ENCODE results near the gene MECP2. TPM values are rescaled to one million over a fixed set of nuclear protein-coding genes. Genes with fewer than 3 reads are reported as not detected.

Gene MECP2
- total RNA-seq, 1 donor from 2014 or later: 26.7 TPM

GRCh38 chrX:154004315-154004714 is 93.2 kb downstream of the MECP2 start:
- Histone ChIP-seq H3K4me1 (no peaks in the 10 kb centered on the region), H3F3A (ENCODE audit: low read depth) (peaks cover 6% of the 10 kb centered on the region), H2AFZ (replicated peaks) (no peak overlapping the region), H3K4me3 (no peak overlapping the region), H4K20me1 (ENCODE audit: low read depth) (no peaks in the 10 kb centered on the region), H3K27me3 (no peaks in the 10 kb centered on the region), H3K4me2 (no peak overlapping the region), H3K9me3 (ENCODE audit: low read depth) (no peaks in the 10 kb centered on the region), H3K9ac (no peak overlapping the region), H3K36me3 (no peaks in the 10 kb centered on the region), H3K79me2 (ENCODE audit: low read depth) (no peaks in the 10 kb centered on the region), H3K27ac (no peak overlapping the region)
- Mint-ChIP-seq H3K4me1 (peaks cover 9% of the 10 kb centered on the region), H3K27ac (no peak overlapping the region), H3K27me3 (ENCODE audit: insufficient read depth, low read depth) (peaks cover 10% of the 10 kb centered on the region), H3K4me3 (no peak overlapping the region), H3K36me3 (peaks cover 7% of the 10 kb centered on the region), H3K9me3 (peaks cover 17% of the 10 kb centered on the region)
- DNase-seq (ENCODE audit: low spot score): no peak
- no peak for TF ChIP-seq CTCF (IDR thresholded peaks at IDR 0.05)
- no peak for TF ChIP-seq EZH2 (IDR thresholded peaks at IDR 0.05)
- TF ChIP-seq EZH2phosphoT487 (IDR thresholded peaks at IDR 0.05): no peak

GRCh38 chrX:154002215-154002719 is 95.2 kb downstream of the MECP2 start:
- DNase-seq (ENCODE audit: low spot score): peak; percentile 30
- Histone ChIP-seq H3K9ac (no peak overlapping the region), H3K4me2 (no peak overlapping the region)

GRCh38 chrX:154000051-154000450 is 97.5 kb downstream of the MECP2 start:
- Mint-ChIP-seq H3K4me1 (peaks cover 9% of the 10 kb centered on the region), H3K27me3 (ENCODE audit: insufficient read depth, low read depth) (peaks cover 4% of the 10 kb centered on the region), H3K36me3 (peaks cover 2% of the 10 kb centered on the region), H3K4me3 (no peak overlapping the region), H3K9me3 (peaks cover 6% of the 10 kb centered on the region), H3K27ac (no peak overlapping the region)
- H3K9ac ChIP-seq: no peak overlapping the region
- H3K9me3 ChIP-seq (ENCODE audit: low read depth): no peaks in the 10 kb centered on the region
- H3K79me2 ChIP-seq (ENCODE audit: low read depth): no peaks in the 10 kb centered on the region
- H3K4me3 ChIP-seq: no peak overlapping the region
- no peak overlapping the region for H2AFZ ChIP-seq (replicated peaks)
- peak overlapping the region; percentile 1 for H3K4me2 ChIP-seq
- H3K27me3 ChIP-seq: no peaks in the 10 kb centered on the region
- TF ChIP-seq EZH2phosphoT487 (IDR thresholded peaks at IDR 0.05) (no peak), EZH2 (IDR thresholded peaks at IDR 0.05) (no peak), CTCF (IDR thresholded peaks at IDR 0.05) (no peak)
- no peaks in the 10 kb centered on the region for H3K4me1 ChIP-seq
- no peak overlapping the region for H3K27ac ChIP-seq
- peaks cover 6% of the 10 kb centered on the region for H3F3A ChIP-seq (ENCODE audit: low read depth)
- DNase-seq (ENCODE audit: low spot score): no peak
- no peaks in the 10 kb centered on the region for H3K36me3 ChIP-seq
- H4K20me1 ChIP-seq (ENCODE audit: low read depth): no peaks in the 10 kb centered on the region

More at GRCh38 chrX:154002215-154002719, 95.2 kb downstream of the MECP2 start:
- Histone ChIP-seq H3K27ac (no peak overlapping the region), H3F3A (ENCODE audit: low read depth) (peaks cover 6% of the 10 kb centered on the region), H3K4me1 (no peaks in the 10 kb centered on the region), H2AFZ (replicated peaks) (no peak overlapping the region), H4K20me1 (ENCODE audit: low read depth) (no peaks in the 10 kb centered on the region), H3K79me2 (ENCODE audit: low read depth) (no peaks in the 10 kb centered on the region), H3K9me3 (ENCODE audit: low read depth) (no peaks in the 10 kb centered on the region), H3K27me3 (no peaks in the 10 kb centered on the region), H3K36me3 (no peaks in the 10 kb centered on the region), H3K4me3 (no peak overlapping the region)
- H3K27ac Mint-ChIP-seq: peak overlapping the region; percentile 76
- peaks cover 11% of the 10 kb centered on the region for H3K9me3 Mint-ChIP-seq
- H3K27me3 Mint-ChIP-seq (ENCODE audit: insufficient read depth, low read depth): peaks cover 7% of the 10 kb centered on the region
- no peak overlapping the region for H3K4me3 Mint-ChIP-seq
- no peak for TF ChIP-seq CTCF (IDR thresholded peaks at IDR 0.05)
- no peak for TF ChIP-seq EZH2phosphoT487 (IDR thresholded peaks at IDR 0.05)
- no peak for TF ChIP-seq EZH2 (IDR thresholded peaks at IDR 0.05)
- peaks cover 9% of the 10 kb centered on the region for H3K4me1 Mint-ChIP-seq
- H3K36me3 Mint-ChIP-seq: peaks cover 7% of the 10 kb centered on the region

Measured in neural progenitor cell (in vitro differentiated cells).